DMS153 (cell line): ENCODE data around the gene LMBRD1.
"Not testable (repeated sequence)": the region's sequence is repeated elsewhere in the genome, so short reads cannot be mapped to it uniquely, and the experiment has no call there.

Experiments
- DNase-seq: peaks from one replicate; lab custom pipeline; 2025; lab: John Stamatoyannopoulos, UW

LMBRD1 gene

GRCh38 chr6:69796642-69797390, at the start of gene LMBRD1:
Gene LMBRD1, minus strand, starts transcription at chr6:69797010. Its CDS starts 129 bp downstream, at chr6:69796881.
- peak; percentile 88 for DNase-seq

- DNase-seq: no peak
Measured at GRCh38 chr6:69846312-69846711, 49.5 kb upstream of the LMBRD1 start.

- no peak for DNase-seq
Measured at GRCh38 chr6:69843189-69843588, 46.4 kb upstream of the LMBRD1 start.

- DNase-seq: no peak
Measured at GRCh38 chr6:69841862-69842261, 45.1 kb upstream of the LMBRD1 start.

- peak; percentile 25 for DNase-seq
Measured at GRCh38 chr6:69835414-69836179, 38.8 kb upstream of the LMBRD1 start.

GRCh38 chr6:69832558-69832957, 35.7 kb upstream of the LMBRD1 start:
- no peak for DNase-seq

GRCh38 chr6:69827276-69827893, 30.6 kb upstream of the LMBRD1 start:
- no peak for DNase-seq

- no peak for DNase-seq
Measured at GRCh38 chr6:69825904-69826303, 29.1 kb upstream of the LMBRD1 start.

GRCh38 chr6:69824355-69824754, 27.5 kb upstream of the LMBRD1 start:
- not testable (repeated sequence) for DNase-seq

GRCh38 chr6:69820438-69820837, 23.6 kb upstream of the LMBRD1 start:
- no peak for DNase-seq

- DNase-seq: no peak
Measured at GRCh38 chr6:69820018-69820417, 23.2 kb upstream of the LMBRD1 start.

- no peak for DNase-seq
Measured at GRCh38 chr6:69819138-69819537, 22.3 kb upstream of the LMBRD1 start.

- DNase-seq: no peak
Measured at GRCh38 chr6:69818223-69818930, 21.6 kb upstream of the LMBRD1 start.

GRCh38 chr6:69817358-69817757, 20.5 kb upstream of the LMBRD1 start:
- no peak for DNase-seq

GRCh38 chr6:69816569-69816968, 19.8 kb upstream of the LMBRD1 start:
- no peak for DNase-seq

GRCh38 chr6:69816026-69816425, 19.2 kb upstream of the LMBRD1 start:
- no peak for DNase-seq

GRCh38 chr6:69813508-69813907, 16.7 kb upstream of the LMBRD1 start:
- no peak for DNase-seq

GRCh38 chr6:69812746-69813427, 16.1 kb upstream of the LMBRD1 start:
- no peak for DNase-seq

GRCh38 chr6:69802995-69803394, 6.2 kb upstream of the LMBRD1 start:
- DNase-seq: no peak

GRCh38 chr6:69801711-69802110, 4.9 kb upstream of the LMBRD1 start:
- no peak for DNase-seq

- no peak for DNase-seq
Measured at GRCh38 chr6:69801225-69801624, 4.4 kb upstream of the LMBRD1 start.

- DNase-seq: not testable (repeated sequence)
Measured at GRCh38 chr6:69798796-69799195, 2.0 kb upstream of the LMBRD1 start.
